Measurements from ENCODE around the gene DBF4B.

- TF ChIP-seq EZH2 (IDR thresholded peaks at IDR 0.05; ENCODE audit: borderline replicate concordance, low read length) = no peak
- TF ChIP-seq CTCF (IDR thresholded peaks at IDR 0.05; ENCODE audit: low read length) = no peak
Observed at GRCh38 chr17:44761932-44762810, 53.7 kb downstream of the DBF4B start.
